HG02571 (cell line): Measurements from ENCODE around the gene RHBDF1.

Experiments used
- ATAC-seq: cut with Tn5 transposase; IDR thresholded peaks from one replicate; pipeline ENCODE4 v1.9.1; 2021; ENCODE audit warnings: mild to moderate bottlenecking, moderate library complexity; ENCODE audit not compliant: unreplicated experiment

Gene RHBDF1

DNA sequence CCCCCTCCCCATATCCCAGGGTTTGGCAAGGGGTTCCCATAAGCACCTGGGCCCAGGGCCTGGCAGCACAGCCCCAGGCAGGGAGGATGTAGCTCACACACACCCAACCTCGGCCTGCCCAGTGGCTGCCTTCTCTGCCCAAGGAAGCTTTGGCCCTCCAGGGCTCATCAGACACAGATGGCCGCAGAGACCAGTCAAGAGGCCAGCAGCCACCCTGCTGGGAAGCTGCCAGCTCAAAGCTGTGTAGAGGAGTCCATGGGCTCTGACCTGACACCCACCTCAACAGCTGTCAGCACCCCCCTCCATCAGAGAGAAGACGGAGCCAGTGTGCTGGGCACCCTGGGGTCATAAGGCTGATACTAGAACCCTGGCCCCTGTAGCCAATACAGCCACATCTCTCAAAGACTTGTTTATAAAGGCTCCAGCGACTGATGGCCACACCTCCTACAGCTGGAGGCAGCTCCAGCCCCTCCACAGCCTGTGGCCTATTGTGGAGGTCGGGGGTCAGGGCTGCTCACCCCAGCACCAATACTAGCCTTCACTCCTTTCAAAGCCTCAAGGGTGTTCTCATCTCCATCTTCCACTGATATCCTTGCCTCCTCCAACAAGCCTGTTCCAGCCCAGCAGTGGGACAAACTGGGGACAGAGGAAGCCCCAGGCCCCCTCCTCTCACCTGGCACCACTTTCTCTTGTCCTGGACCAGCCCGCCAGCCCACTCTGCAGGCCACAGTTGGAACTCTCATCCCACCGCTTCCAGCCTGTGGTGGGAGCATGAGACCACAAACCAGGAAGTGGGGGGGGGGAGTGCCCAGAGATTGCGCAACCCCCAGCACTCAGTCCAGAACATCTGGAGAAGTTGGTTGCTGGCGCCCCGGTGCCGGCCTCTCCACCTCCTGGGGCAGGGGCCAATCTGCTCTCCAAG lies 3.4 kb upstream of the RHBDF1 start:
- no peak for ATAC-seq

DNA sequence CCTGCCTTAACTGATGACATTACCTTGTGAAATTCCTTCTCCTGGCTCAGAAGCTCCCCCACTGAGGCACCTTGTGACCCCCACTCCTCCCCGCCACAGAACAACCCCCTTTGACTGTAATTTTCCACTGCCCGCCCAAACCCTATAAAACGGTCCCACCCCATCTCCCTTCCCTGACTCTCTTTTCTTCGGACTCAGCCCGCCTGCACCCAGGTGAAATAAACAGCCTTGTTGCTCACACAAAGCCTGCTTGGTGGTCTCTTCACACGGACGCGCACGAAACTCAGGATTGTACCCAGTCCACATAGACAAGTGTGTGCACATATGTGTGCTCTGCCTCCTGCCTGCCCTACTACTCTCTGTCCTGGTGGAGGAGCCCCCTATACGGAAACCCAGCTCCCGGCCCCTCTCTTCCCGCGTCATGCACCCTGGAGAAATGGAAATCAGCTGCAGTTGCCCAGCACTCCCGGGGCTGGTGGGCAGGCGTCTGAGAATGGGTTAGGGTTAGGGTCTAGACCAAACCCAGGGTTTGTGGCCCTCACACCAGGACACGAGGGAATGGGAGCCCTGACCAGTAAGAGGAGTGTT lies 2.4 kb upstream of the RHBDF1 start:
- no peak for ATAC-seq

DNA sequence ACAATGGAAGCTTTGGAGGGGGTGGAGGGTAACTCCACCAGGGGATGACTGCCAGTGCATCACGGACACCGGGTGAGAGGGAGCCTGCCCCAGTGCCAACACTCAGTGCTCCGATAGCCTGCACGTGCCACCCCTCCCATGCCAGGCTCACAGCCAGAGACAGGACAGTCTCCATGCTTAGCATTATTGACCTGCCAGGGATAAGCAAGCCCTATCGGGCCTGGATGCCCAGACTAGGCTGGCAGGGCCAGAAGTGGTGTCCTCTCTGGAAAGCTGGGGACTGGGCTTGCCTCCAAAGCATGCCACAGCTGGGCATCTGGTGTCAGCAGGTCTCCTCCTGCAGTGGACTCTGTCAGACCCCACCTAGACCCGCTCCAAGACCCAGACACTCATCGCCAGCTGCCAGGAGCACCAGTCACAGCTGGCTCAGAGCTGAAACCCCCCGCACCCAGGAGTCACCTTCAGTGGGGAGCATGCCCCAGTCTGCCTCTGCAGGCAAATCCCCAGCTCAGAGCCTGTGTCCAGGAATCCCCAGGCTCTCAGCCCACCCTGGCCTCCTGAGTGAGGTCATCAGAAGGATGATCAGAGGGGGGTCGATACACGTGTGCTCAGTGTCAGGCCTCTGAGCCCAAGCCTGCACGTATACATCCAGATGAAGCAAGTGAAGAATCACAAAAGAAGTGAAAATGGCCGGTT lies 1.8 kb upstream of the RHBDF1 start:
- ATAC-seq: no peak

DNA sequence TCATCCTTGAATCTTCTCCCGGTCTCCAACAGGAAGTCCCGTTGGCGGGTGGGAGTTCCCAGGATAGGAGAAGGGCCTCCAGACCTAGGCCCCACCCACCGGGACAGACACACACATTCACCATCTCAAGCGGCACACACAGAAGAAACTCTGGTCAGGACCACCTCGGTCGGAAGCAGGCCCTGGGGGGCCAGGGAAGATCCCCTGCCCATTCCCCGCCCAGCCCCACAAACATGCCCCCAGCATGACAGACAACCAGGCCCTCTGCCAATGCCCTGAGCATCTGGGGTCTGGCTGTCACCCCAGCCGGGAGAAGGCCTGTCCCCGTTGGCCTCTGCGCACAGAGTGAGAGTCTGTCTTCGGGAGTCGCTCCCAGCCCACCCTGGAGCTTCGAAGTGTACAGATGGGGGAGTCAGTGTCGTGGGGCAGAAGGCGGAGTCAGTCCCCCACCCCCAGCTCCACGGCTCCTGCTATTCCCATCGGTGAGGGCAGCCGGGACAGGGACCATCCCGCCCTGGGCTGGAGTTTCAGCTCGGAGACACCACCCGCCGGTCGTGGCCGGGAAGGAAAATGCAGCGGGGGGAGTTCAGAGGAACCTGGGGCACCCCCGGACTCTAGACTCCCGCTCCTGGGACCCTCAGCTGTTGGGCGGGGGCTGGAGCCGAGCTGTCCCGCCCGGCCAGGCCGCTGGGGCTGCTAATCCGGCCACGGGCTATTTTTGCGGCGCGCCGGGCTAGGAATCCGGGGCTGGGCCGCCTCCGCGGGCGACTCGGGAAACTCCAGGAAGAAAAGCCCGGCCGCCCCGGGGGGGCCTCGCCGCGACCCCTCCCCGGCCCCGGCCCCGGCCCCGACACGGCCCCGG lies 660 bp downstream of the RHBDF1 start:
- no peak for ATAC-seq

DNA sequence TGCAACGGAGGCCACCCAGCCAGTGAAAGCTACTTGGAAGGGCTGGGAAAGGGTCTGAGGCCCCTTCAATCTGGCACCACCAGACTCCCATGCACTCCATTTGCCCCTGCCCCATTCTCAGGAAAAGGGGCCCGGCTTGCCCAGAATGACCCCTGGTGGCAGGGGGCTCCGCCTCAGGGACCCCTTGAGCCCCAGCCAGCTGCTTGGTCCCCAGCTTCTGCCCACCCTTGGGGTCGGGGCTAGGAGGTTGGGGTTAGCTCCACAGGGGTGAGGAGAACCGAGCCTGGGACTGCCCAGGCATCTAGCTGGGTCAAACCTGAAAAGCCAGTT lies 1.3 kb downstream of the RHBDF1 start:
- no peak for ATAC-seq

DNA sequence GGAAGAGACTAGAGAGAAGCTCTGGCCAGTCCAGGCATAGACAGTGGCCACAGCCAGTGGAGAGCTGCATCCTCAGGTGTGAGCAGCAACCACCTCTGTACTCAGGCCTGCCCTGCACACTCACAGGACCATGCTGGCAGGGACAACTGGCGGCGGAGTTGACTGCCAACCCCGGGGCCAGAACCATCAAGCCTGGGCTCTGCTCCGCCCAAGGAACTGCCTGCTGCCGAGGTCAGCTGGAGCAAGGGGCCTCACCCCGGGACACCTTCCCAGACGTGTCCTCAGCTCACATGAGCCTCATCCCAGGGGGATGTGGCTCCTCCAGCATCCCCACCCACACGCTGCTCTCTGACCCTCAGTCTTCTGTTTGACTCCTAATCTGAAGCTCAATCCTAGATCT lies 3.2 kb downstream of the RHBDF1 start:
- no peak for ATAC-seq

DNA sequence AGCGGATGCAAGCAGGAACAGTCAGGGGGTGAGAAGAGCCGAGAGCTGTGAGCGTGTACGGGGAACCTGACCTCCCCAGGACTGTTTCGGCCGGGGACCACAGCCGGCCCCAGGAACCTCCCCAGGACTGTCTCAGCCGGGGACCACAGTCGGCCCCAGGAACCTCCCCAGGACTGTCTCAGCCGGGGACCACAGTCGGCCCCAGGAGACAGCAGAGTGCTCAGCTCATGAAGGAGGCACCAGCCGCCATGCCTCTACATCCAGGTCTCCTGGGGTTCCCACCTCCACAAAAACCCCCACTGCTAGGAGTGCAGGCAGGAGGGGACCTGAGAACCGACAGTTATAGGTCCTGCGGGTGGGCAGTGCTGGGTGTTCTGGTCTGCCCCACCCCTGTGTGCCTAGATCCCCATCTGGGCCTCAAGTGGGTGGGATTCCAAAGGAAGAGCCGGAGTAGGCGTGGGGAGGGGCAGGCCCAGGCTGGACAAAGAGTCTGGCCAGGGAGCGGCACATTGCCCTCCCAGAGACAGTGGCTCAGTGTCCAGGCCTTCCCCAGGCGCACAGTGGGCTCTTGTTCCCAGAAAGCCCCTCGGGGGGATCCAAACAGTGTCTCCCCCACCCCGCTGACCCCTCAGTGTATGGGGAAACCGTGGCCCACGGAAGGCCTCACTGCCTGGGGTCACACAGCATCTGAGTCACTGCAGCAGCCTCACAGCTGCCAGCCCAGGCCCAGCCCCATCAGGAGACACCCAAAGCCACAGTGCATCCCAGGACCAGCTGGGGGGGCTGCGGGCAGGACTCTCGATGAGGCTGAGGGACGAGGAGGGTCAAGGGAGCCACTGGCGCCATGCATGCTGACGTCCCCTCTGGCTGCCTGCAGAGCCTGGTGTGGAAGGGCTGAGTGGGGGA lies 4.3 kb downstream of the RHBDF1 start:
- no peak for ATAC-seq

DNA sequence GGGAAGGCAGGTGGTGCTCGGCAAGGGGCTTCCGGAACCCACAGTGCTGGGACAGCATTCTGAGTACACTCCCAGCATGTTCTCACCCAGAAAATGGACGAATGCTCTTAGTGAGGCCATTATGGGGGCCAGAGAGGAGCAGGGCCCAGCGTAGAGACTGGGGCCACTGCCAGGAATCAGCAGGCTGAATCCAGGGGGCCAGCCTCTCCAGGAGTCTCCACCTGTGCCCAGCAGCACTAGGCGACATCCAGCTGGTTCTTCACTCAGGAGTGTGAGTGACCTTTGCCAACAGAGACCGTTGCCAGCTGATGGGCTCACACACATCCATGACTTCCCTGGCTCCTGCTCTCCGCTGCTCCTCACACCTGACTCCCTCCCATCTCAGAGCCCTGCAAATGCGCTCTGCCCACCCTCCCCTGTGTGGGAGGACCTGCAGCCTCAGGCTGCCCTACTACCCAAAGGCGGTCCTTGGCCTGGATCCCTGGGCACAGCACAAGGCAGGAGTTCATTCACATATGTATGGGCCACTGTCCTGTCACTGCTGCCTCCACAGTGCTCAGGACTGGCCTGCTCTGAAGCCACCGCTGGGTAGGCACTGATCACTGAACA lies 5.1 kb downstream of the RHBDF1 start:
- ATAC-seq: no peak

DNA sequence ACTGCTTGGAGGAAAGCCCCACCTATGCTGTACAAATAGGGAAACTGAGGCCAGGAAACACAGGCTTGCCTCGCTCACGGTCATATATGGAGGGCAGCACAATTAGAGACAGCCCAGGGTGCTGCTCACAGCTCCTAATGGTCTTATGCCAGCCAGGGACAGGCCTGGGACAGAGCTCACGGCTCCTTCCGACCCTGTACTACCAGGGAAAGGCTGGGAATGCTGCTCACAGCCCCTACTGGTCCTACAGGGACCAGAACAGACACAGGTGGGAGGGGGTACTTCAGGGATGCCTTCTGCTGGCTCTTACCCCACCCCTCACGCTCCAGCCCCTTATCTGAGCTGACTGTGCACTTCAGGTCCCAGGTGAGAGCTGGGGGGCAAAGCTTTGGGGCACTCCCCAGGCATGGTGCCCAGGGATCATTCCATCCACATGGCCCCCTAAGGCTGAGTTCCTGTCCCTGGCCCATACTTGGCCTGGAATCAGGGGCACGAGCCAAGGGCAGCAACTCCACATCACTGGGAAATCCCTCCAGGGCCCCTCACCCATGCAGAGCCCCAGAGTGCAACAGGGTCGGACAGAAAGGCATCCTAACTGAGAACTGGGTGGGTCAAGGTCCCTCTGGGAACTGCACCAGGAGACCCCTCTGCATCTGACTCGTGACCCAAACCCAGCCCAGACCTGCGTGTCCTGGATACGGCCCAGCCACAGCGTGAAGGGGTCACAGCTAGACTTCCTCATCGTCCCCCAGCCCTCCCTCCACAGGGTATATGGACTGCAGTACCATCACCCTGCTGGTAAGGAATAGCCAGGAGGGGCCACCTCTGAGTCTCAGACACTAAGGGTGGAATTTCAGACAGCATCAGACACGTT lies 5.9 kb downstream of the RHBDF1 start:
- ATAC-seq: no peak

DNA sequence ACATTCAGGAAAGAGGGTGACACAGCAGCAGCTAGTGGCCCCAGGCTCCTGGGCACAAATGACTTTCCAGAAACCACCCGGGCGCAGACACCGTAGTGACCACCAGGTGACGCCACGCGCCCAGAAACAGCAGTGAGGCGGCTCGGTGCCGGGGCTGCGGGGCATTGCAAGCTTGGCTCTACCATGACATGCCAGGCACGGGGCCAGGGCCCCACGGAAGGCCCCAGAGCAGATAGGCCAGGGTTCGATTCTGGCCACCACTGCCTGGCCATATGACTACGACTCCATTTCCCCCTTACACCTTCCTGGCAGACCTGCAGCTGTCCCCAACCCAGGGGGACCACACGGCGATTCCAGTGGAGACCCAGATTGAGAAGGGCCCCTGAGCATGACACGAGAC lies 6.7 kb downstream of the RHBDF1 start:
- ATAC-seq: no peak

DNA sequence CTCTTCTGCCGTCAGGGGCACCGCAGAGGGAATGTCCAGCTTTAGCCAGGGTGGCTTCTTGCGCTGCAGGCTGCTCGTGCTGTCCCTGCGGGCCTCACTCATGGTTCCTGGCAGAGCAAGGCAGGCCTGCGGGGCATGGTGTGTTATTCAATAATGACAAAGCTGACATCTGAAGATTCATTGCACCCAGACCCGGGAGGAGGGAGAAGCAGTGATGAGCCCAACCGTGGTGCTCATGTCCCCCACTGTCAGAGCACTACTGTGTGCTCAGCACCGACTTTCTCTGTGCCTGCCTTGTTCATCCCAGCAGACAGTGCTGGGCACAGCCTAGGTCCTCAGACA lies 7.5 kb downstream of the RHBDF1 start:
- ATAC-seq: no peak

DNA sequence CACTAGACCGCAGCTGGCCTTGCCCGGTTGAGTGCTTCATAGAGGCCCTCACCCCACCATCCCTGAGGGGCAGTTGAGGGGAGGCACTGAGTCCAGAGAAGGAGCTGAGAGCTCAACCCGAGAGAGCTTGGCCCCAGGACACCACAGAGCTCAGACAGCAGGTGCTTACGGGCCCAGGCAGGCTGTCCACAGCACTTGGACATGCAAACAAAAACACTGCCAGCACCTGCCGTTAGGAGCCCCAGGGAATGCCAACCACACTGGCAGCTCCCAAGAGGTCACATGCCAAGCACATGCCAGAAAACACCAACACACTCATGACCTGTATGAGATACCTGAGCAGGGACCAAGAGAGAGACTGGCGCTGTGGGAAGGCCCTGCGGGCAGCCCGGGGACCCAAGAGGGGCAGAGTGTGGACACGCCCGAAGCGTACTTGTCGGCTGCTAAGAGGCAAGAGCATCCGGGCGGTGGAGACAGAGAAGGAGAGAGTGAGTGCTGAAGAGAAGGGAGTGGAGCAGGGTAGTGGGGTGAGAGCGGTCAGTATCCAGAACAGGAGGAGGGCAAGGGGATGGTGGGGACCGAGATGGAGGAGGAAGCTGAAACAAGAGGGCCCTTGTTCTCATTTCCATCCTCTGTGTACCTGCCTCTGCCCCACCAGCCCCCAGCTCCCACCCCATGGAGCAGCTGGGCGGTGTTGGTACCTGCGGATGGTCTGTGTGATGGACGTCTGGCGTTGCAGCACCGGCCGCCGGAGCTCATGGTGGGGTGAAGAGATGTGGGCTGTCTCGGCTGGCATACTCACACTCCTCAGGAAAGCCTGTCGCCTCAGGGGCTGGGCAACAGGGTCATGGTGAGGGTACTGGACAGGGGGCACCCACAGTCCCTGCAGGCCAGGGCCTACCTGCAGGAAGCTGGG lies 8.2 kb downstream of the RHBDF1 start:
- ATAC-seq: no peak

DNA sequence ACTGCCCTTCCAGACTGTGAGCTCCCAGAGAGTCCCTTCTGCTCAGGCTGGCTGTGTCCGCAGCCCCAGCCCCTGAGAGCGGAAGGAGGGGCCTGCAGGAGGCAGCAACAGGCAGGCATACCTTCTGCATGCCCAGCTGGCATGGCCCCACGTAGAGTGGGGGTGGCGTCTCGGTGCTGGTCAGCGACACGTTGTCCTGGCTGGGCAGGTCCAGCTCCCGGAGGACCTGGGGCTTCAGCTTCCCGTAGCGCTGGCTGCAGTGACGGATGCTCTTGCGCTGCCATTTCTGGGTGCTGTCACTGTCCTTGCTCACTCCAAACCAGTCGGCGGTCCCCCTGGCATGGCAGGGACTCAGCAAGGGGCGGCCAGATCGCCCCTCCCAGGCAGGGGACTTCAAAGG lies 9.0 kb downstream of the RHBDF1 start:
- no peak for ATAC-seq

DNA sequence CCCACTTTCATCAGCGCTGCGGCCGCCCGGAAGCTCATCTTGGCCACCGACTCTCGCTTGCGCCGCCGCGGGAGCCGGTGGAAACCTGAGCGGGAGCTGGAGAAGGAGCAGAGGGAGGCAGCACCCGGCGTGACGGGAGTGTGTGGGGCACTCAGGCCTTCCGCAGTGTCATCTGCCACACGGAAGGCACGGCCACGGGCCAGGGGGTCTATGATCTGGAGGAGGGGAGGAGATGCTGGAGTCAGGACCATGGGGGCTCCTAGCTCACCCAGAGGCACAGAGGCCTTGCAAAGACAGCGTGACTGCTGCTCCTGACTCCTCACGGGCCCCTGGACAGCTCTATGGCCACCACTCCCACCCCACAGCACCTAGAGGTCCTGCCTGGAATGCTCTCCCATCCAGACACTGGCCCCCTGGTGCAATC lies 9.5 kb downstream of the RHBDF1 start:
- no peak for ATAC-seq

DNA sequence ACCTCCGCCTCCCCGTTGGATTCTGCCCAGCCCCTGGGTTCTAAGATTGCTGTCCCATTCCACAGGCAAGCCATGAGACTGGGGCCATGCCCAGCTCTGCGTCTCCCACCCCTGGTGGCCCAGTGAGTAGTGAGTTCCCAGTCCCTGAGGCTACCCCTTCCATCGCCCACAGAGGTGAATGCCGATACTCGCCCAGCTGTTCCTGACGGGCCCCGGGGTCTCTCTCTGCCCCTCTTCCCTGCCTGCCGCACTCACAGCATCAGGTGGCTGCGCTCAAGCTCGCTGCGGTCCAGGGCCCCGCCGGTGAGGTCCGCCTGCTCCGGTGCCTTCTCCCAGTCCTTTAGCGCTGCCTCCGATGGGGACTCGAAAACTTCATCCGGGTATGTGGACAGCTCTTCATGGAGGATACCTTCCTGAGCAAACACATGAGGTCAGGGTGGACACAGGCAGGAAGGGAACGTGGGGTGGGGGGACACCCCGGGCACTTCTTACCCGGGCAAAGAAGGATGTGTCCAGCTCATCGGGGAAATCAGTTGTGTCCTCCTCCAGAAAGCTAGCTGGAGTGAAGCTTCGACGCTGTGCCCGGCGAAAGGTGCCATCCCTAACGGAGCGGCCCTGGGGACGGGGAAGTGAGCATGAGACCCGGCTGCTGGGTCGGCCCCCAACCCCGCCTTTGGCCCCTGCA lies 10.0 kb downstream of the RHBDF1 start:
- no peak for ATAC-seq

DNA sequence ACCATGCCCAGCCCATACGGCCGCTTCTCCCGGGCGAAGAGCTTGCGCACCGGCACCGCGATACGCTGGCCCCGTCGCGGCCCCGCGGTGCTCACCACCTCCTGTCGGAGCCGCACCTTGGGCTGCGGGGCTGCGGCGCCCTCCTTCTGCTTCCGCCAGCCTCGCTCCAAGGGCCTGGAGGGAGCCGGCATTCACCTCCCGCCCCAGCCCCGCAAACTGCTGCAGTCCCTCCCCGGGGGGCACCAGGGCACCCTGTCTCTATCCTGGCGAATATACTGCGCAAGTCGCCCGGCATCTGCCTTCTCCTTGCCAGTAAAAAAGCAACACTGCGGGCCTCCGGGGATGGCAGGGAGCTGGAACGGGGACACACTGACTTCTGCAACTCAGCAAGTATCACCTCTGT lies 10.6 kb downstream of the RHBDF1 start:
- ATAC-seq: no peak
